ENCODE measurements around the gene ZBED2.

GRCh38 chr3:111615880-111616279, 20.7 kb upstream of the ZBED2 start:
- TF ChIP-seq, protein P1, sequence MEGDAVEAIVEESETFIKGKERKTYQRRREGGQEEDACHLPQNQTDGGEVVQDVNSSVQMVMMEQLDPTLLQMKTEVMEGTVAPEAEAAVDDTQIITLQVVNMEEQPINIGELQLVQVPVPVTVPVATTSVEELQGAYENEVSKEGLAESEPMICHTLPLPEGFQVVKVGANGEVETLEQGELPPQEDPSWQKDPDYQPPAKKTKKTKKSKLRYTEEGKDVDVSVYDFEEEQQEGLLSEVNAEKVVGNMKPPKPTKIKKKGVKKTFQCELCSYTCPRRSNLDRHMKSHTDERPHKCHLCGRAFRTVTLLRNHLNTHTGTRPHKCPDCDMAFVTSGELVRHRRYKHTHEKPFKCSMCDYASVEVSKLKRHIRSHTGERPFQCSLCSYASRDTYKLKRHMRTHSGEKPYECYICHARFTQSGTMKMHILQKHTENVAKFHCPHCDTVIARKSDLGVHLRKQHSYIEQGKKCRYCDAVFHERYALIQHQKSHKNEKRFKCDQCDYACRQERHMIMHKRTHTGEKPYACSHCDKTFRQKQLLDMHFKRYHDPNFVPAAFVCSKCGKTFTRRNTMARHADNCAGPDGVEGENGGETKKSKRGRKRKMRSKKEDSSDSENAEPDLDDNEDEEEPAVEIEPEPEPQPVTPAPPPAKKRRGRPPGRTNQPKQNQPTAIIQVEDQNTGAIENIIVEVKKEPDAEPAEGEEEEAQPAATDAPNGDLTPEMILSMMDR (optimal IDR thresholded peaks at IDR 0.05 in 1 of 3, IDR thresholded peaks at IDR 0.05 in 1 of 3, conservative IDR thresholded peaks at IDR 0.05 in 1 of 3; ENCODE audit: extremely low read depth in 1 of 3, insufficient read depth in 2 of 3, low read length in 3 of 3) = no peak
- TF ChIP-seq EZH2 (IDR thresholded peaks at IDR 0.05; ENCODE audit: low read length) = no peak

All from keratinocyte (primary cell).